Aorta (tissue), 5 donors: Measurements from ENCODE around the gene ADGRG6. TPM values are rescaled to one million over a fixed set of nuclear protein-coding genes. Genes with fewer than 3 reads are reported as not detected.
"Not testable (repeated sequence)": the region's sequence is repeated elsewhere in the genome, so short reads cannot be mapped to it uniquely, and the experiment has no call there.

Source experiments
- ATAC-seq: fragments of 200-7000 bp; cut with Tn5 transposase; one replicate; pipeline ENCODE4 v1.9.1; 2022; ENCODE audit warnings: moderate library complexity; ENCODE audit not compliant: low FRiP score
- DNase-seq, 2 donors: peaks; one replicate each; pipeline ENCODE4 v3.0.0-alpha.2; 2020
- H3K27ac ChIP-seq, 2 donors: one replicate each; pipeline ENCODE4 v1.5.1; 2013; ENCODE audit warnings: low read length in 2 of 2, mild to moderate bottlenecking in 2 of 2, moderate library complexity in 2 of 2, control low read depth in 1 of 2, inconsistent platforms in 1 of 2, low read depth in 1 of 2
- H3K27me3 ChIP-seq, 2 donors: one replicate each; pipeline ENCODE4 v1.6.1; 2013; ENCODE audit warnings: control low read depth in 1 of 2, low read length in 1 of 2, mild to moderate bottlenecking in 1 of 2, moderate library complexity in 1 of 2; ENCODE audit not compliant: insufficient read depth in 2 of 2, control insufficient read depth in 1 of 2
- H3K36me3 ChIP-seq, 2 donors: one replicate each; pipeline ENCODE4 v1.6.1; 2013; ENCODE audit warnings: control low read depth in 1 of 2, low read length in 1 of 2, mild to moderate bottlenecking in 1 of 2; ENCODE audit not compliant: insufficient read depth in 2 of 2, control insufficient read depth in 1 of 2
- H3K4me1 ChIP-seq, 2 donors: one replicate each; pipeline ENCODE4 v1.6.1; 2013; ENCODE audit warnings: low read length in 2 of 2, control low read depth in 1 of 2, mild to moderate bottlenecking in 1 of 2, moderate library complexity in 1 of 2; ENCODE audit not compliant: insufficient read depth in 2 of 2, control insufficient read depth in 1 of 2
- H3K4me3 ChIP-seq, 2 donors: one replicate each; pipeline ENCODE4 v1.5.1; 2013; ENCODE audit warnings: low read length in 2 of 2, control low read depth in 1 of 2, mild to moderate bottlenecking in 1 of 2
- H3K9me3 ChIP-seq: one replicate; pipeline ENCODE4 v1.6.1; 2013; ENCODE audit warnings: mild to moderate bottlenecking, low read length; ENCODE audit not compliant: control insufficient read depth
- WGBS, 2 donors: extraction: QIAGEN DNeasy Blood & Tissue Kit; methylation state at CpG; one replicate each; pipeline ENCODE4 v1.1.7; 2013; 5-methylcytosine and 5-hydroxymethylcytosine counted together
- intact Hi-C, 2 donors: fragments of 100-400 bp; cut with DNase I; formaldehyde crosslinking; loops; one replicate each; pipeline versions ENCODE4 v1.14.2 to v1.15.0; 2022
- polyA plus RNA-seq, 2 donors: library from polyadenylated mRNA; stranded (reverse); fragments of 200-250 nt; gene quantifications; one replicate each; pipeline ENCODE4 v1.2.3, GENCODE V29; 2013
- total RNA-seq, 2 donors: library from RNA; stranded (reverse); fragmentation: NEBNext Ultra II Directional; extraction: Animal tissue kit (Norgen Biotek cat#: 25700); gene quantifications; one replicate each; pipeline ENCODE4 v1.2.1, GENCODE V29; 2021
- donor health status: healthy with polysubstance abuse.
- donor health status: Bipolar disorder and iron deficiency.
- donor health status: DM: no; HTN: no; CAD: no.
- donor health status: DM: no; HTN: no; CAD: no.
- donor health status: DM: yes; HTN: yes; CAD: no.

The ADGRG6 gene
- total and polyA plus RNA-seq, 4 donors: 0.18 to 15.7 (median 7.8) TPM

- H3K4me3 ChIP-seq: no peak overlapping the region
- no peaks in the 10 kb centered on the region for H3K4me1 ChIP-seq
- no peaks in the 10 kb centered on the region for H3K27me3 ChIP-seq
- ATAC-seq (no peak), DNase-seq (no peak)
- intact Hi-C loops: no loop called here
- H3K27ac ChIP-seq: no peak overlapping the region
- H3K9me3 ChIP-seq: no peaks in the 10 kb centered on the region
- H3K36me3 ChIP-seq: no peaks in the 10 kb centered on the region
- WGBS, 2 donors: 79 to 80% methylated on average over 1 of the region's 1 CpG
Measured at GRCh38 chr6:142271476-142271875, 30.3 kb upstream of the ADGRG6 start.

DNA sequence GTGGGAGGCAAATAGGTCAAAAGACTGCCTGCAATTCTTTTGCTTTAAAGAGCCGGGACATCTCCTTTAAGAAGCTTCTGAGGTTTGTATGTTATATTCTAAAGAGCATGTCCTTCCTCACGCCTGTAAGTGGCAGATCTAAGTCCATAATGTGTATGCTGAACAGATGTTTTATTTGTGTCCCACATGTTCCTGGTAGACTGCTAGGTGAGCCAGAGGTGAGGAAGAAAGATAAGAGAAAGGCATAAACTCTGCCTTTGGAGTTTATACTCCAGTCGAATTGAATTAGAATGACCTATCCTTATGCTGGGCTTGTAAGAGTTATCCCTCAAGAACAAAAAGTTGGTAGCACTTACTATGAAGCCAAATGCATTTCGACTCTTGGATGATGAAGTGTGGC is 27.2 kb upstream of the ADGRG6 start:
- intact Hi-C loops: no loop called here
- DNase-seq: no peak
- H3K4me3 ChIP-seq: no peak overlapping the region
- WGBS, 2 donors: 80 to 82% methylated on average over 4 of the region's 4 CpGs
- H3K27me3 ChIP-seq: no peaks in the 10 kb centered on the region
- no peak overlapping the region for H3K27ac ChIP-seq
- no peaks in the 10 kb centered on the region for H3K9me3 ChIP-seq
- no peaks in the 10 kb centered on the region for H3K36me3 ChIP-seq
- peaks cover 0 to 4% of the 10 kb centered on the region in 2 donors for H3K4me1 ChIP-seq
- ATAC-seq: no peak

DNA sequence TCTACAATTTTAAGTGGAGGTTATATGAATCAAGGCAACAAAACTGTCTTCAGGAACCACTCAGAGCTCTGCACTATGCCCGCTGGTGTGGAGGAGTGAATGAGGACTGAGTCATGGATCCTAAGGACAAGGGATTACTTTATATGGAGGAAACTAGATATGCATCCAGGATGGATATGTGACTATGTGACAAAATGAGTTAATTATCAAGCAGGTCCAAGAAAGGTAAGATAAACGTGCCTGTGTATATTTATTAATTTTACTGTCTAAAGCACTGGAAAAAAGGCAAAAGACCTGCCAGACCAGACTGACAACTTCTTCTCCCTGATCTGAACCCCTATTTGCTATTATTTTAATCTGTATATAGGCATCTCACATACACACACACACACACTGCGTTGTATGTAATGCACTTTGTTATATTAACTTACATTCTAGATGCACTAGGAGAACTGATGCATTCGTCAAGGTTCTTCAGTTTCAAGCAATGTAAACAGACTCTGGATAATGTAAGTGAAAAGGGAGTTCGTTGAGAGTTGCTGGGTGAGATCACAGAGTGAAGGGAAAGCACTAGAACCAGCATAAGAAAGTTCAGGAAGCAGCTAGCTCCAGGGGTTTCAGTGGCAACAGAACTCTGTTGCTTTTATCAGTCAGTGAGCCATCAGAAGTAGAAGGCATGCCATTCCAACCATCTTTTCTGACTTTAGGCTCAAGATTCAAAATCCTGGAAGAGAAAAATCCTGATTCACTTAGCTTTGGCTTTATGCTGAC is 26.4 kb upstream of the ADGRG6 start:
- WGBS, 2 donors: 50 to 58% methylated on average over 5 of the region's 5 CpGs
- DNase-seq (no peak), ATAC-seq (no peak)
- H3K4me3 ChIP-seq: no peak overlapping the region
- H3K27me3 ChIP-seq: no peaks in the 10 kb centered on the region
- H3K36me3 ChIP-seq: no peaks in the 10 kb centered on the region
- H3K27ac ChIP-seq: no peak overlapping the region
- intact Hi-C loops: no loop called here
- no peaks in the 10 kb centered on the region for H3K9me3 ChIP-seq
- H3K4me1 ChIP-seq: peaks cover 0 to 4% of the 10 kb centered on the region in 2 donors

- no peaks in the 10 kb centered on the region for H3K27me3 ChIP-seq
- intact Hi-C loops: no loop called here
- no peak overlapping the region for H3K27ac ChIP-seq
- H3K9me3 ChIP-seq: no peaks in the 10 kb centered on the region
- H3K4me3 ChIP-seq: no peak overlapping the region
- no peaks in the 10 kb centered on the region for H3K36me3 ChIP-seq
- no peak for DNase-seq
- WGBS, 2 donors: 78 to 89% methylated on average over 1 of the region's 1 CpG
- peaks cover 0 to 4% of the 10 kb centered on the region in 2 donors for H3K4me1 ChIP-seq
- no peak for ATAC-seq
Measured at GRCh38 chr6:142276256-142276655, 25.6 kb upstream of the ADGRG6 start.

DNA sequence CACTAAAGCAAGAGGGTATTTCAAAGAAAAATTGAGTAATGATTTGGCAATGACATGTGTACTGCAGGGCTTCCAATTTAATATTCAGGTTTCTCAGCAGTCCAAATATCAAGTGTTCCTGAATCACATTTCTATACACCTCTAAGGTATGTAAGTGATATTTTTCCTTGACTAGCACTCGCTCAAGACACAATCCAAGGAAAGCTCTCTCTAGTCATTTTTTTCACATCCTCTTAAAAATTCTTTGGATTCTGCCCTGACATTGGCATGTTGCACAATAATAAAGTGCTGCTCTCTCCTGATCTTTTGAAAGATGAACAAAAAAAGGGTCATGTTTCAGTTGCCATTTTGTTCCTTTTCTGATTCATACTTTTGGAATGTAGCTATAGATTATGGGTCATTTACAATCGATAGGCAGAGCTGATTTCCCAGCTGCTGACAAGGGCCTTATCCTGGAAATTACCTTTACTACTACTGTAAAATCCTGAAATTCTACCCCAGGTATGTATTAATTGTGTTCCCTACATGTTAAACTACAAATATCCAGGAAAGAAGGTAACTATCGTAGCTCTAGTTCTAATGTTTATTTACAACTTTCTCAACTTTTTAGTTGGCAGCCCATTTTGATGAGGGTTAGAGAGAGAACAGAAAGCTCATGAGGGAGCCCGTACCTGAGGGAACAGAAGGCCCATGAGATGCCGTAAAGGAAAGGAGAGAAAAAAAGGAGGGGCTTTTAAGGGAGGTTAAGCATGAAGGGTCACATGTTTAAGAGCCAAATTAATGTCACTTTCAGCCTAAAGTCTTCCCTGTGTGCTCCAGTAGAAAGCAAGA is 22.2 kb upstream of the ADGRG6 start:
- no peak for ATAC-seq
- Histone ChIP-seq H3K4me1 (peaks cover 0 to 4% of the 10 kb centered on the region in 2 donors), H3K27me3 (no peaks in the 10 kb centered on the region), H3K4me3 (no peak overlapping the region), H3K9me3 (no peaks in the 10 kb centered on the region), H3K36me3 (no peaks in the 10 kb centered on the region), H3K27ac (no peak overlapping the region)
- DNase-seq: no peak
- intact Hi-C loops: no loop called here
- WGBS, 2 donors: 44 to 49% methylated on average over 5 of the region's 5 CpGs

DNA sequence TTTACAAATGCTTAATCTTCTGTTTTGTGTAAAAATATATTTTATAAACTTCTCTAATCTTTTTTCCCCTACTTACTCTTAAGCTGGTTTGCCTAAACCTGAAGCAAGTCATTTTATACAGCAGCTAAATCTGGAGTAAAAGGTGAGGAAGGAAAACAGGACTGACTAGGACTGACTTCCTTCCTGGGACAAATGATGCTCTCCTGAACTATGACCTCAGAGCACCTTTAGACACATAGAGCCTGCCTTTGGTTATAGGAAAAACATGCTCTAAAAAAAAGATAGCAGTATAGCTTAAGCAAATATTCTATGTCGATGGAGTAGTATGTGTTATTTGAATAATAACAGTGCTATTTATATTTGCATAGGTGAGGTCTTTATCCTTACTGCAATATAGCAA is 21.5 kb upstream of the ADGRG6 start:
- 57 to 58% methylated on average over 1 of the region's 1 CpG for WGBS, 2 donors
- no peaks in the 10 kb centered on the region for H3K27me3 ChIP-seq
- H3K27ac ChIP-seq: no peak overlapping the region
- DNase-seq (no peak), ATAC-seq (no peak)
- H3K4me3 ChIP-seq: no peak overlapping the region
- H3K4me1 ChIP-seq: peaks cover 0 to 4% of the 10 kb centered on the region in 2 donors
- intact Hi-C loops: no loop called here
- no peaks in the 10 kb centered on the region for H3K9me3 ChIP-seq
- H3K36me3 ChIP-seq: no peaks in the 10 kb centered on the region

DNA sequence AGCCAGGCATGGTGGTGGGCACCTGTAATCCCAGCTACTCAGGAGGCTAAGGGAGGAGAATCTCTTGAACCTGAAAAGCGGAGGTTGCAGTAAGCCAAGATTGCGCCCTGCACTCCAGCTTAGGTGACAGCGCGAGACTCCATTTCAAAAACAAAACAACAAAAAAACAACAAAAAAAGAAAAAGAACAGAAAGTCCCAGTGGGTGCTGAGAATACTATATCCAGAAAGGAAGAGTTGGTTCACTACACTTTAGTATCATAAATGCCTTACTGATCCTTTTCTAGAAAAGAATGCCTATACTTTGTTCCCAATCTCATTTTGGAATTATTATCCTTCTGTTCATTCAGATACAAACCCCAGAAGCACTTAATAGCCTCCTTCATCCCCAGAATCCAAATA is 20.9 kb upstream of the ADGRG6 start:
- 97 to 100% methylated on average over 4 of the region's 4 CpGs for WGBS, 2 donors

DNA sequence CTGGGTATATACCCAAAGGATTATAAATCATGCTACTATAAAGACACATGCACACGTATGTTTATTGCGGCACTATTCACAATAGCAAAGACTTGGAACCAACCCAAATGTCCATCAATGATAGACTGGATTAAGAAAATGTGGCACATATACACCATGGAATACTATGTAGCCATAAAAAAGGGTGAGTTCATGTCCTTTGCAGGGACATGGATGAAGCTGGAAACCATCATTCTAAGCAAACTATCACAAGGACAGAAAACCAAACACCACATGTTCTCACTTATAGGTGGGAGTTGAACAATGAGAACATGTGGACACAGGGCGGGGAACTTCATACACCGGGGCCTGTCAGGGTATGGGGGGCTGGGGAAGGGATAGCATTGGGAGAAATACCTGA is 18.7 kb upstream of the ADGRG6 start:
- H3K4me3 ChIP-seq, H3K9me3 ChIP-seq, ATAC-seq, H3K36me3 ChIP-seq, H3K27me3 ChIP-seq, DNase-seq, intact Hi-C loops, H3K27ac ChIP-seq, H3K4me1 ChIP-seq: not testable (repeated sequence)
- WGBS, 2 donors: 94 to 100% methylated on average over 2 of the region's 4 CpGs

More for the DNA sequence above, 20.9 kb upstream of the ADGRG6 start:
- Histone ChIP-seq H3K27me3 (no peaks in the 10 kb centered on the region), H3K4me3 (no peak overlapping the region), H3K36me3 (no peaks in the 10 kb centered on the region), H3K9me3 (no peaks in the 10 kb centered on the region), H3K27ac (no peak overlapping the region), H3K4me1 (peaks cover 0 to 4% of the 10 kb centered on the region in 2 donors)
- intact Hi-C loops: no loop called here
- no peak for ATAC-seq
- DNase-seq: no peak

- intact Hi-C loops: no loop called here
- no peaks in the 10 kb centered on the region for H3K27me3 ChIP-seq
- no peaks in the 10 kb centered on the region for H3K4me1 ChIP-seq
- no peak overlapping the region for H3K4me3 ChIP-seq
- no peaks in the 10 kb centered on the region for H3K36me3 ChIP-seq
- H3K27ac ChIP-seq: no peak overlapping the region
- DNase-seq (no peak), ATAC-seq (no peak)
- WGBS, 2 donors: 73 to 81% methylated on average over 1 of the region's 1 CpG
- no peaks in the 10 kb centered on the region for H3K9me3 ChIP-seq
Measured at GRCh38 chr6:142284419-142284818, 17.4 kb upstream of the ADGRG6 start.
